HG03064 (cell line): ENCODE measurements around the gene ASPG.

Experiments
- ATAC-seq: cut with Tn5 transposase; IDR thresholded peaks from one replicate; pipeline ENCODE4 v1.9.1; 2021; ENCODE audit warnings: low read depth; ENCODE audit not compliant: unreplicated experiment

ASPG gene

GRCh38 chr14:104073764-104074163 lies 11.7 kb upstream of the ASPG start:
- no peak for ATAC-seq

GRCh38 chr14:104075530-104076151 lies 9.9 kb upstream of the ASPG start:
- no peak for ATAC-seq

DNA sequence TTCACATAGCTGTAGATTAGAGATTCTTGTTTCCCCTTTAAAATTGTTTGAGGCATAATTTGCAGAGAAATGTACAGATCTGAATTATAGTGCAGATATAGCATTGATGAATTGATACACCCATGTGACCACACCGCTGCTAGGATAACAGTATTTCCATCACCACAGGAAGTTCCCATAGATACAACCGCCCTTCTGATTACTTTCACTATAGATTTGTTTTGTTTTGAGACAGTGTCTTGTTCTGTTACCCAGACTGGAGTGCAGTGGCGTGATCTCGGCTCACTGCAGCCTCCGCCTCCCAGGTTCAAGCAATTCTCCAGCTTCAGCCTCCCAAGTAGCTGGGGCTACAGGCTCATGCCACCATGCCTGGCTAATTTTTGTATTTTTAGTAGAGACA lies 8.8 kb upstream of the ASPG start:
- no peak for ATAC-seq

DNA sequence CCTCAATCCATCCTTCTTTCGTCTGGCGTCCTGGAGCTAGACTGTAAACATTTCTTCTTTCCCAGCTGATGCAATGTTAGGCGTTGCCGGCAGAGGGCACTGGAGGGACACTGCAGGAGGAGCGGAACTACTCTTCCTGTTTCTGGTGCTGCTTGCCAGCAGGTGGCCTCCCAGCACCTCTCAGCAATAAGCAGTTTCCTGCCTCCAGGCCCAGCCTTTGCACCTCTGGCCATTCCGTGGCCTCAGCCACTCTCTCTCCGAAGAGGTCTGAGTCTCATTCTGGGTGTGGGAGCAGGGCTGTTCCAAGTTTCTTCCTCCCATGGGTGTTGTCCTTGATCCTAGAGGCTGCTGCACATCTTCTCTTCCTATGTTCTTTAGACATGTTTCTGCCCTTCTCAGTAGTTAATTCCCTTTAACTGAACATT lies 7.5 kb upstream of the ASPG start:
- ATAC-seq: no peak

GRCh38 chr14:104080376-104081260 lies 4.9 kb upstream of the ASPG start:
- ATAC-seq: no peak

DNA sequence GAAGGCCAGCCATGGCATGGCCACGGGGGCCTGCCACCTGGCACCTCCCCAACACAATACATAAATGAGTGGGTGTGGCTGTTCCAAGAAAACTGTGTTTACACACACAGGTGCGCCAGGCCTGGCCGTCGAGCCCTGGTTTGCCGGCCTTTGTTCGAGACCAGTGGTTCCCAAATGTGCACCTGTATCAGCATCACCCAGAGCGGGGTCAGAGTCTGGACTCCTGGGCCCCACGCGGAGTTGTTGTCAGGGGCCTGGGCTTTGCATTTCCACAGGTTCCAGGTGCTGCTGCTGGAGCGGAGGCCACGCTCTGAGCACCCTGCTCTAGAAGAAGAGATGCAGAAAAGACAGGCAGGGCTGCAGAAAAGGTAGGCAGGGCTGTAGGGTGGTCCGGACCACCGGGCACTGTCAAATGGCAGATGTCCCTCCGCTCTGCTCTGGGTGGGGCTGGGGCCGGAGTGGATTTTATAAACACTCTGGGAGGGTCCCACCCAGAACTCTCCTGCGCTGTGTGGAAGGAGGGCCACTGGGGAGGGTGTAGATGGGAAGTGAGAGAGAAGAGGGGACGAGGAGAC lies 4.2 kb upstream of the ASPG start:
- no peak for ATAC-seq

DNA sequence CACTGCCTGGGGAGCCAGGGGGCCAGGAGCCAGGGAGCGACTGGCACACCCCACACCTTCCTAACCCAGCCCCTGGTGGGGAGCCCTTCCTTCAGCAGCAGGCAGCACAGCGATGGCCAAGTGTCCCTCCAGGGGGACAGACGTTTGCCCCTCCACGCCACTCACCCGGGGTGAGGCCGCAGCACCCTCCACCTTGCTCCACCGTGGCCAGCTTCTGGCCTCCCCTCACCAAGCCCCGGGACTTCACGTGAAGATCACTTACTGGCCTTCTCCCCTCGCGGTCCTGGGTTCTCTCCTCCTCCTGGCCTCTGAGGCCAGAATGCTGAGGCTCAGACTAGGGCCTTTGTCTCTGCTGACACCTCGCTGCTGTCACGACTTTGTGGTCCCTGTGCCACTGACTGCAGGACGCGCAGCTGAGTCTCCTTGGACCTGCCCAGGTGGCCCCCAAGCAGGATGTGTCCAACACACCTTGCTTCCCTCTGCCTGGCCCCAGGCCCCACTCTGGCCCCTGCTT lies 3.5 kb upstream of the ASPG start:
- no peak for ATAC-seq

- ATAC-seq: no peak
These were observed 2.7 kb upstream of the ASPG start for GRCh38 chr14:104082807-104083206.

GRCh38 chr14:104084251-104085002 lies 1.1 kb upstream of the ASPG start:
- ATAC-seq: no peak

- ATAC-seq: no peak
These were observed 345 bp downstream of the ASPG start for GRCh38 chr14:104085889-104086201.

DNA sequence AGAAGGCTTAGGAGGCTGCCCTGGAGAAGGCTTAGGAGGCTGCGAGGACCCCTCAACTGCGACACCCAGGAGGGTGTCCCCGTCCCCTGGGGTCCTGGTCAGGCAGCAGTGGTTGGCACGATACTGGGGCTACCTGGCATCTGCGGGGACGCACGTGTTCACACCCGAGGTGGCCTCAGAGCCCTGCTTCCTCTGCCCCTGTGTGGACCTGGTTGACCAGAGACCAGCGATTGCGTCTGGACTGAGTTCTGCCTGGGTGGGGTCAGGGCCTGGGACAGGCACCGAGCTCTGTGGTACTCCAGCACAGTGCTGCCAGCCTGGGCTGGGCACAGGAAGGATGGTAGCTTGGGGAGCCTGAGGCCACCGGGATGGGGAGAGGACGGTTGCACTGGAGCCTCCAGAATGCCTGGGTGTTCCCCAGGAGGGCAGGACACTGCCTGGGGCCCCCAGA lies 735 bp downstream of the ASPG start:
- ATAC-seq: no peak

DNA sequence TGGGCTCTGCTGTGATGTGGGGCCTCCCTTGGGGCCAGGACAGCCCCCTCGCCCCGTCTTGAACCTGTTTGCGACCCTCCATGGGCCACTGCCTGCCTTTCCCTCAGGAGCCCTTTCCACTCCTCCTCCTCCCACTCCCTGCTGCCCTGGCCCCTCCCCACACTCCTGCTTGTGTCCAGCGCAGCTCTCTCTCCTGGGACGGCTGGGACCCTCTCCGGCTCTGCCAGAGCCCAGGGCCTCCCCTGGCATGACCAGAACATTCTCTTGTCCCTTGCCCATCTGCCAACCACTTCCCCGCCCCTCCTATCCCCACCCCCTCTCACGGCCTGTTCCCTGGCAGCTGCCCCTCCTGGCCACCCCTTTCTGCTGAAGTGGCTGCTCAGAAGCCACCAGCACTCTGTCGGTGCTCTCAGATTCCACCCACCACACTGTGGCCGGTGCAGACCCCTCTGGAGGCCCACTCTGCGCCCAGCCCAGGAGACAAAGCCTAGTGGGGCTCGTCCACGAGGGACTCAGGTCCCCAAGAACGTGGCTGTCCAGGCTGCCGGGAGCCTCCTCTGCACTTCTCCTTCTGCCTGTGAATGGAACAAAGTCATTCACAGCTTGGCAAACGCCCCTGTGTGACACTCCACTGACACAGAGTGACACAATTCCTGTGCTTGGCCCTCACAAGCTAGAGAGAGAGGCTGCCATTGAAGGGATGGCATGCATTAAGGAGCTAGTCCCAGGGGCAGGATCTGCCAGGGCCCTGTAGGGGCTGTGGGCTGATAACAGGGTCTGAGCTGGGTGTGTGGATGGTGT lies 1.4 kb downstream of the ASPG start:
- ATAC-seq: no peak

DNA sequence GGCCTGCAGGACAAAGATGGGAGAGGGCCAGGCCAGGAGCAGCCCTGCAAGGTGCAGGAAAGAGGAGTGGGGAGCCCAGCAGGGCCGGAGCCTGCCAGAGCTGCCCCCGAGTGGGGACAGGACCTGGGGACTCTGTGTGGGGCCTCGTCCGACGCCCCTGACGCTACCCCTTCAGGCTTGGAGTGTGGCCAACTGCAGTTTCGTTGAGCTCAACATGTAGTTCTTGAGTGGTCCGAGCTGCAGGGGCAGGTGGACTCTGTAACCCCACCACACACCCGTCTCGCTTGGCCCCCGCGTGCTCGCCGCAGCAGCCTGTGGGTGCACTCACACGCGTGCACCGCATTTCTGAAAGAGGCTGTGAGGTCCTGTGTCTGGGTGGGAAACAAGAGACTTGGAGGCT lies 2.0 kb downstream of the ASPG start:
- no peak for ATAC-seq

- ATAC-seq: no peak
These were observed 2.7 kb downstream of the ASPG start for GRCh38 chr14:104087981-104088850.

DNA sequence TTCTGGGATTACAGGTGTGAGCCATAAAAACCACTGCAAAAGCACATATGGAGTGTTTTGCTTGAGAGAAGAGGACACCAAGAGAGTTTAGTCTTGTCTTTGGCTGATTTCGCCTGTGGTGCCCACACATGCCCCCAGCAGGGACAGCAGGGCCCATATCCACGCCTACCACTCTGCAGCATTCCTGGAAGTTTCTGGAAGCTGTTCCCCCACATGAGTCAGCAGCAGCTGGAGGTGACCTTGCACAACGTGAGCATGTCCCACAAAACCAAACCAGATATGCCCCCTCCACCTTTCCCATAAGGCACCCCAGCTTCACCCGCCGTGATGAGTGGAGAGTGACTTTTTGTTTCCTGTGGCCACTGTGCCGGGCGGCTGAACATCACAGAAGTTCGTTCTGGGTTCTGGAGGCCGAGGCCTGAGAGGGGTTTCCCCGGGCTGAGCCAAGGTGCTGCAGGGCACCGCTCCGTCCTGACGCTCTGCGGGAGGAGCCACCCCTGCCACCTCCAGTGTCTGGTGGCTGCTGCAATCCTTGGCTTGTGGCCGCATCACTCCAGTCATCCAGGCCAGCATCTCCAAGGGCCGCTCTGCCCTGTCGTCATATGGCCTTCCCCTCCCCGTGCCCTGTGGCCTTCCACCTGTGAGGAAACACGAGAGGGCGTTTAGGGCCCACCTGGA lies 4.7 kb downstream of the ASPG start:
- no peak for ATAC-seq

GRCh38 chr14:104091061-104091926 lies 5.8 kb downstream of the ASPG start:
- no peak for ATAC-seq

DNA sequence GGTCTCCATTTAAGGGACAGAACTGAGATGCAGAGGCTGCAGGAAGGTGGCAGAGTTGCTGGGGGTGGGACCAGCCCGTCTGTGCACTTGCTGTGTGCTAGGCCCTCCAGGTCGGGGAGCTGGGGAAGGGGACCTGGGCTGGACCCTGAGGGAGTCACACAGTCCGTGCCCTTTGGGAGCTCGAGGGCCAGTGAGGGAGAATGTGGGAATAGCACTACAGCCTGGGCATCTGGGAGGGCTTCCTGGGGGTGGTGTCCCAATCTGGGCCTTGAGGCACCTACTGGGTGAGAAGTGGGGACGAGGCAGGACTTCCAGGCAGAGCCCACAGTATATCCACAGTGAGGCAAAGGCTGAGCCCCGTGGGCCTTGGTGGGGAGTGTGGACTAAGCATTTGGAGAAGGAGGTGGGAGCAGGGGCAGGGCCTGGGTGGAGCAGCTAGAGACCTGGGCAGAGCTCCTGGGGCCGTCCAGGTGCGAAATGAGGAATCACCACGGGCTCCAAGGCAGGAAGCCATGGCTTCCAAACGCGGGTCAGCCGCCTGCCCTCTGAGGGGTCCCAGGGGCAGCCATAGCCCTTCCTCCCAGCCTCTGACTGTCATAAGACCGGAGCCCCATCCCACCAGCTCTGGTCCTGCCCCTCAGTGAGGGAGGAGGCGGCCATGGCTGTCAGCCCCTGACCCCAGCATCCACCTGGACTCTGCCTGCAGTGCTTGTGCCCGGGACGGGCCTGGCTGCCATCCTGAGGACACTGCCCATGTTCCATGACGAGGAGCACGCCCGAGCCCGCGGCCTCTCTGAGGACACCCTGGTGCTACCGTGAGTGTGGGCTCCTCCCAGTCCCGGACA lies 6.6 kb downstream of the ASPG start:
- no peak for ATAC-seq
